PC-3 (cell line): ENCODE measurements around the gene PTH2.
"Not testable (repeated sequence)": the region's sequence is repeated elsewhere in the genome, so short reads cannot be mapped to it uniquely, and the experiment has no call there.

Experiments used
- CTCF ChIP-seq: fragments of 300-600 bp; sonication (generic); conservative IDR thresholded peaks from 2 replicates; pipeline ENCODE4 v1.5.1; 2017; ENCODE audit warnings: antibody characterized with exemption, low read depth, mild to moderate bottlenecking, low read length
- EZH2 ChIP-seq: fragments of 300-600 bp; sonication (generic); IDR thresholded peaks from one replicate; pipeline ENCODE4 v1.6.1; 2017; ENCODE audit warnings: antibody characterized with exemption, mild to moderate bottlenecking, low read length; ENCODE audit not compliant: unreplicated experiment
- EZH2phosphoT487 ChIP-seq: fragments of 300-600 bp; sonication (generic); IDR thresholded peaks from 2 replicates; pipeline ENCODE4 v1.6.1; 2018; ENCODE audit warnings: mild to moderate bottlenecking, antibody characterized with exemption, low read length, borderline replicate concordance

- not testable (repeated sequence) for TF ChIP-seq CTCF, EZH2, EZH2phosphoT487
These were observed 21.0 kb upstream of the PTH2 start for GRCh38 chr19:49444100-49444700.
